HepG2 (cell line): ENCODE measurements around the gene MSANTD2. TPM values are rescaled to one million over a fixed set of nuclear protein-coding genes. Genes with fewer than 3 reads are reported as not detected.

ENCODE experiments used
- DNMT1 ChIP-seq: sonication (generic); formaldehyde crosslinking; IDR thresholded peaks from 2 replicates; pipeline ENCODE4 v1.5.1; 2020; ENCODE audit warnings: mild to moderate bottlenecking, missing genetic modification reagents
- ETV6 ChIP-seq: sonication (generic); formaldehyde crosslinking; conservative IDR thresholded peaks from 2 replicates; pipeline ENCODE4 v1.4.0; 2020; ENCODE audit warnings: missing genetic modification reagents
- FOXA1 ChIP-seq, 2 experiments: fragments of 450-650 bp in 1 of 2; sonication (generic) in 1 of 2; formaldehyde crosslinking in 1 of 2; IDR thresholded peaks; 2 replicates each; pipeline versions ENCODE4 v1.4.0 to v1.6.1; 2016 to 2020; ENCODE audit warnings: missing genetic modification reagents in 1 of 2
- HNRNPLL ChIP-seq: fragments of 200-400 bp; formaldehyde crosslinking; IDR thresholded peaks from 2 replicates; pipeline ENCODE4 v1.6.1; 2017; ENCODE audit warnings: mild to moderate bottlenecking, low read depth, low read length; ENCODE audit not compliant: poor library complexity, severe bottlenecking
- HOXA9 ChIP-seq: sonication (generic); formaldehyde crosslinking; IDR thresholded peaks from 2 replicates; pipeline ENCODE4 v1.8.1; 2022; ENCODE audit warnings: missing genetic modification reagents, mild to moderate bottlenecking, moderate library complexity, borderline replicate concordance
- RXRB ChIP-seq: IDR thresholded peaks from 2 replicates; pipeline ENCODE4 v1.6.1; 2016; ENCODE audit warnings: borderline replicate concordance, missing genetic modification reagents, missing compliant biosample characterization
- SAFB2 ChIP-seq: sonication (generic); formaldehyde crosslinking; IDR thresholded peaks from 2 replicates; pipeline ENCODE4 v1.5.1; 2020; ENCODE audit warnings: missing genetic modification reagents, low read depth, mild to moderate bottlenecking, borderline replicate concordance
- SETDB1 ChIP-seq: sonication (generic); formaldehyde crosslinking; IDR thresholded peaks from 2 replicates; pipeline ENCODE4 v1.5.1; 2020; ENCODE audit warnings: missing genetic modification reagents, mild to moderate bottlenecking, borderline replicate concordance
- THAP7 ChIP-seq: sonication (generic); formaldehyde crosslinking; IDR thresholded peaks from 2 replicates; pipeline ENCODE4 v1.8.1; 2023; ENCODE audit warnings: mild to moderate bottlenecking, missing genetic modification reagents
- XBP1 ChIP-seq: sonication (generic); formaldehyde crosslinking; IDR thresholded peaks from 2 replicates; pipeline ENCODE4 v1.5.0; 2020; ENCODE audit warnings: missing genetic modification reagents
- YEATS2 ChIP-seq: sonication (generic); formaldehyde crosslinking; IDR thresholded peaks from 2 replicates; pipeline ENCODE4 v1.4.0; 2020; ENCODE audit warnings: missing genetic modification reagents, borderline replicate concordance
- ZNF264 ChIP-seq: sonication (generic); formaldehyde crosslinking; IDR thresholded peaks from 2 replicates; pipeline ENCODE4 v1.4.0; 2020; ENCODE audit warnings: missing genetic modification reagents
- ZNF354B ChIP-seq: sonication (generic); formaldehyde crosslinking; IDR thresholded peaks from 2 replicates; pipeline ENCODE4 v1.8.0; 2022; ENCODE audit warnings: mild to moderate bottlenecking, missing genetic modification reagents
- ZNF407 ChIP-seq: sonication (generic); formaldehyde crosslinking; IDR thresholded peaks from one replicate; pipeline ENCODE4 v1.5.1; 2020; ENCODE audit warnings: mild to moderate bottlenecking, missing genetic modification reagents; ENCODE audit errors: not compliant biosample characterization
- ZNF597 ChIP-seq: sonication (generic); formaldehyde crosslinking; IDR thresholded peaks from 2 replicates; pipeline ENCODE4 v1.5.0; 2020; ENCODE audit warnings: missing genetic modification reagents
- ZNF703 ChIP-seq: sonication (generic); formaldehyde crosslinking; IDR thresholded peaks from 2 replicates; pipeline ENCODE4 v1.5.1; 2020; ENCODE audit warnings: missing genetic modification reagents, mild to moderate bottlenecking, moderate library complexity, borderline replicate concordance
- ZNF737 ChIP-seq: sonication (generic); formaldehyde crosslinking; IDR thresholded peaks from 2 replicates; pipeline ENCODE4 v1.5.0; 2020; ENCODE audit warnings: missing genetic modification reagents, mild to moderate bottlenecking, borderline replicate concordance
- ZNF749 ChIP-seq: sonication (generic); formaldehyde crosslinking; IDR thresholded peaks from 2 replicates; pipeline ENCODE4 v1.8.0; 2022; ENCODE audit warnings: mild to moderate bottlenecking, missing genetic modification reagents, moderate library complexity, borderline replicate concordance
- ZNF850 ChIP-seq: sonication (generic); formaldehyde crosslinking; conservative IDR thresholded peaks from 2 replicates; pipeline ENCODE4 v1.9.0; 2021; ENCODE audit warnings: mild to moderate bottlenecking, missing genetic modification reagents
- polyA plus RNA-seq, 8 experiments: library from polyadenylated mRNA; depleted of rRNA in 3 of 8; stranded (reverse) in 7 of 8; unstranded in 1 of 8; fragments of >200 nt; fragmentation: Illumina TruSeq in 4 of 8; extraction: Trizol in 4 of 8; gene quantifications; 2 replicates each; pipeline versions ENCODE4 v1.2.1 to v1.2.3, GENCODE V29; 2011 to 2016; ENCODE audit warnings: low read depth in 4 of 8, missing spikeins in 1 of 8, mixed read lengths in 1 of 8; ENCODE audit not compliant: insufficient read depth in 1 of 8
- total RNA-seq, 5 experiments: library from RNA; depleted of rRNA; stranded (reverse); fragments of >200 nt; fragmentation: Illumina TruSeq; extraction: Trizol; gene quantifications; 2 replicates each; pipeline ENCODE4 v1.2.3, GENCODE V29; 2016; ENCODE audit warnings: low read depth in 1 of 5

MSANTD2 gene
- total and polyA plus RNA-seq, 2 of the 13 experiments (the other 11 are each of a cell fraction or from before 2014, with no cell fraction given), result 8.7 to 10.1 TPM

GRCh38 chr11:124839128-124839971 lies 39.1 kb upstream of the MSANTD2 start (continued):
- TF ChIP-seq SAFB2 (CRISPR knock-in tag) (no peak), THAP7 (CRISPR knock-in tag) (no peak), FOXA1 (IDR thresholded peaks at IDR 0.05) (no peak), FOXA1 (CRISPR knock-in tag; IDR thresholded peaks at IDR 0.05) (no peak), RXRB (no peak), ZNF703 (CRISPR knock-in tag) (no peak), HNRNPLL (peak; percentile 53), SETDB1 (no peak), ZNF737 (CRISPR knock-in tag) (no peak), ZNF407 (CRISPR knock-in tag) (no peak), ZNF749 (CRISPR knock-in tag) (no peak), ZNF850 (CRISPR knock-in tag) (no peak), ZNF354B (no peak), DNMT1 (CRISPR knock-in tag) (0 out of 2 replicates have a peak, but pooled peaks have one; percentile 35), YEATS2 (CRISPR knock-in tag) (no peak), XBP1 (CRISPR knock-in tag) (no peak), ZNF264 (no peak), ZNF597 (CRISPR knock-in tag) (no peak), HOXA9 (no peak), ETV6 (CRISPR knock-in tag) (no peak)
